PFSK-1 (cell line): ENCODE data around the gene C17orf107.
A peak's percentile ranks its signal among the peaks of the same experiment; 100 is the strongest.

Experiments
- FOXP2 ChIP-seq: optimal IDR thresholded peaks from 2 replicates; pipeline ENCODE3; 2011; ENCODE audit warnings: borderline replicate concordance, control low read depth, inconsistent platforms; ENCODE audit not compliant: insufficient read depth; ENCODE audit errors: extremely low read length, extremely low read depth
- POLR2AphosphoS5 ChIP-seq: IDR thresholded peaks from 2 replicates; pipeline ENCODE4 v1.6.1; 2012; ENCODE audit warnings: low read depth, mild to moderate bottlenecking, control low read depth, low read length, moderate library complexity
- REST ChIP-seq, 2 experiments: IDR thresholded peaks; 2 replicates each; pipeline versions ENCODE4 v1.6.1 to v1.8.0; 2011 to 2012; ENCODE audit warnings: low read depth in 2 of 2, low read length in 2 of 2, control low read depth in 1 of 2, inconsistent platforms in 1 of 2, mild to moderate bottlenecking in 1 of 2, moderate library complexity in 1 of 2; ENCODE audit not compliant: insufficient read depth in 1 of 2
- SIN3A ChIP-seq: IDR thresholded peaks from 2 replicates; pipeline ENCODE4 v1.6.1; 2012; ENCODE audit warnings: mild to moderate bottlenecking, low read length, moderate library complexity, borderline replicate concordance; ENCODE audit not compliant: insufficient read depth
- TAF1 ChIP-seq: IDR thresholded peaks from 2 replicates; pipeline ENCODE4 v1.6.1; 2012; ENCODE audit warnings: low read length, control low read depth, borderline replicate concordance; ENCODE audit not compliant: insufficient read depth

Gene C17orf107

DNA sequence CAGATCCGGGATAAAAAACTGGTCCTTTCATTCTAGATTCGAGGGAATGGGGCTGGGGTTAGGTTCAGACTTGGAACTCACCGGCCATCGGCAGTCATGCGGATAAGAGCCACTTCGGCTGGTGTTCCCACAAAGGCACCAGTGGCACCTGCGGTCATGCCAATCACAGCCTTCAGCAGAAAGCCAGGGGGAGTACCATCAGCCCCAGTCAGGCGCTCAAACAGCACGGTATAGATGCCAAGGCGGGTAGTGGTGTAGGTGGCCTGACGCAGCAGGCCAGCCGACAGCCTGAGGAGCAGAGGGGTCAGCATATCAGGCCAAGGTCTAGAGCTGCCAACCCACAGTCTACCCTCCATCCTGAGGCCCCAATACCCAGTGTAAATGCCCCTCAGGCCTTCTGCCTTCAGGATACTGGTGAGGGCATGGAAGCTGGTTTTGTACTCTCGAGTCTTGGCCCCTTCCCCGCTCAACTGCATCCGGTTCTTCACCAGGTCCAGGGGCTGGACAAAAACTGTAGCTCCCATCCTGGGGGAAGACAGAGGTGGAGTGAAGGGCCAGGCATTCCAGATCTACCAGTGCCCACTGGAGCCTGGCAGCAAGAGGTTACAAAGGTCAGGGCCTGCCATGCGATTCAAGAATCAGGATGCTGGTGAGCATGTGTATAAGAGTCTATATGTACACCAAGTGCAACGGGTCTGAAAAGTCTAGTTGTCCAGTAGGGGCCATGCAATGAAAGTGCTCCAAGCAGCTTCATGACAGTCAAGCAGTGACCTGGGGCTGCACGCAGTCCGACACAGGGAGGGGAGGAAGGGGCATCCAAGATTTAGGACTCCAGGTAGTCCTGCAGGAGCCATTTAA, 39.6 kb downstream of the C17orf107 start:
- no peak for TF ChIP-seq TAF1
- no peak for TF ChIP-seq FOXP2
- TF ChIP-seq REST (IDR thresholded peaks at IDR 0.05; ENCODE audit: insufficient read depth in 1 of 2, low read depth in 2 of 2, low read length in 2 of 2) = no peak
- no peak for TF ChIP-seq SIN3A
- TF ChIP-seq POLR2AphosphoS5 = no peak; the same call in 1 of the 2 replicates

GRCh38 chr17:4939546-4939795, 40.1 kb downstream of the C17orf107 start:
- TF ChIP-seq TAF1 (no peak), POLR2AphosphoS5 (no peak), REST (IDR thresholded peaks at IDR 0.05; ENCODE audit: insufficient read depth in 1 of 2, low read depth in 2 of 2, low read length in 2 of 2) (no peak)

DNA sequence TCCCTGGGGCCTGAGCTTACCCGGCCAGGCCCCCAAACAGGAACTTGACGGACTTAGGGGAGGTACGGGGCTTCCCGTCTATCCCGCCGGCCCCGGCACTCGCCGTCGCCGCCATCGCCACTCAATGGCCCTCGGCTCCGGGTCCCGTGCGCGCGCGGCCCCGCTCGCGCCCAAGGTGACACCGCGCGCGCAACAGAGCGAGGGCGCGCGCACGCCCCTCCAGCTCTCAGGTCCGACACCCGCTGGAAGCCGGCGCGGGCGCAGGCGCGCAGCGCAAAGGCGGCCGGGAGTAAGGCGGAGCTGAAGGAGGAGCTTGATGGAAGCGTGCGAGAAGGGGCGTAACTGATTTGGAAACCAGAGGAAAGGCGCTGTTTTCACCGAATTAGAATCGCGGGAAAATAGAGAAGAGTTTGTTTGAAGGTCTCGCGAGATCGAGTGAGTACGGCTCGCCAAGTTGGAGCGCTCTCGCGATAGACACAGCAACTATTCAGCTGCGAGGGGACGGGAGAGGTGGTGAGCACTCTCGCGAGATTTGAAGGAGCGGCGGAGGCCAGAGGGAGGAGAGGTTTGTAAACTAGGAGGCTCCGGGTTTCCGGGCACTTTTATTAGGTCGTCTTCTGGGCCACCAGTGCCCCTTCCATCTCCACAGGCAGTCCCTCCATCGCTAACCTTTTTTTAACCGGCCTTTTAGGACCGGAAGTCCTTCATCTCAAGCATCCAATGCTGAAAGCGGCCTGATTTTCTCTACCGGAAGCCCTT, 40.6 kb downstream of the C17orf107 start, which contains the start of the genes RNF167 and SLC25A11:
RNF167 (plus strand) TSS at position 473 of the 759 bp plus-strand sequence. CDS start 642 bp downstream, outside the sequence.
SLC25A11 (minus strand) TSS at position 251 of the 759 bp plus-strand sequence; CDS start at position 115, 136 bp downstream.
- TF ChIP-seq REST (IDR thresholded peaks at IDR 0.05; ENCODE audit: insufficient read depth in 1 of 2, low read depth in 2 of 2, low read length in 2 of 2) (peak in 1 of 2 experiments; percentile 46; a peak in 1 of 4 replicates), SIN3A (peak; percentile 99; the same call in 1 of the 2 replicates), TAF1 (peak; percentile 85; the same call in 1 of the 2 replicates), FOXP2 (peak; percentile 85), POLR2AphosphoS5 (peak; percentile 84)

DNA sequence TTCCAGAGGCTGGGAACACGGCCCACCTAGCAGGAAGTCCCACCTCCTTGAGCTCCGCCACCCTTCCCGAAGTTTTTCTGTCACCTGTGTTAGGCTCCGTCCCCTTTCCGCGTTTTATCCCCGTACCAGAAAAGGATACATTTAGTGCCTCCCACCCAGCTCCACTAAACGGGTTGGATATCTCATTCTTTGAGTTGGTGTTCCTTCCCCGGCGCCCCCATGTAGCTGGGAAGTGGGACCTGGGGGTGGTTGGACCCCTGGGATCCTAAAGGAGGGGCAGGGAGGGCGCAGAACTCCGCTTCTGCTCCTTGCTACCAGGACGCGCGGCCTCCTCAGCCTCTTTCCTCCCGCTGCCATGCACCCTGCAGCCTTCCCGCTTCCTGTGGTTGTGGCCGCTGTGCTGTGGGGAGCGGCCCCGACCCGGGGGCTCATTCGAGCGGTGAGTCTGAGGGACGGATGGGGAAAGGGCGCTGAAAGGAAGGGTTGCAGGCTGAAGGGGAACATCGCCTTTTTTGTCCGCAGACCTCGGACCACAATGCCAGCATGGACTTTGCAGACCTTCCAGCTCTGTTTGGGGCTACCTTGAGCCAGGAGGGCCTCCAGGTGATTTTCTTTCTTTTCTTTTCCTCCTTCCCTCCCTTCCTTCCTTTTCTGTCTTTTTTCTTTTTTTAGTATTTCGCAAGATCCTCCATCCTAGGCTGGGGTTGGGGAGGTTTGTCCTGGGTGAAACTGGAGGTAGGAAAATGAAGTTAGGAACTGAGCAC, 41.4 kb downstream of the C17orf107 start:
- no peak for TF ChIP-seq SIN3A
- TF ChIP-seq REST (IDR thresholded peaks at IDR 0.05; ENCODE audit: insufficient read depth in 1 of 2, low read depth in 2 of 2, low read length in 2 of 2) = peak in 1 of 2 experiments; percentile 24; a peak in 1 of 4 replicates
- peak; percentile 49 for TF ChIP-seq POLR2AphosphoS5
